Left lung (tissue), 10 donors: ENCODE results near the gene NR5A2. TPM values are rescaled to one million over a fixed set of nuclear protein-coding genes. Genes with fewer than 3 reads are reported as not detected.
"Not testable (repeated sequence)": the region's sequence is repeated elsewhere in the genome, so short reads cannot be mapped to it uniquely, and the experiment has no call there.

Experiments
- ATAC-seq: fragments of 200-7000 bp; cut with Tn5 transposase; one replicate; pipeline ENCODE4 v1.9.1; 2020; ENCODE audit warnings: moderate library complexity
- DNase-seq, 4 donors: peaks; one replicate each; pipeline ENCODE4 v3.0.0-alpha.2; 2013 to 2020
- H3K27ac ChIP-seq, 2 donors: fragments of 200-600 bp; sonication (generic) in 1 of 2; one replicate each; pipeline versions ENCODE4 v1.5.0 to v1.8.0; 2020 to 2021
- H3K27me3 ChIP-seq, 2 donors: fragments of 200-600 bp; sonication (generic) in 1 of 2; one replicate each; pipeline versions ENCODE4 v1.5.0 to v1.8.0; 2020 to 2021
- H3K36me3 ChIP-seq, 2 donors: fragments of 200-600 bp; sonication (generic) in 1 of 2; one replicate each; pipeline versions ENCODE4 v1.5.0 to v1.8.0; 2020 to 2021
- H3K4me1 ChIP-seq, 2 donors: fragments of 200-600 bp; one replicate each; pipeline ENCODE4 v1.8.0; 2021
- H3K4me3 ChIP-seq, 2 donors: fragments of 200-600 bp; sonication (generic) in 1 of 2; one replicate each; pipeline versions ENCODE4 v1.5.0 to v1.8.0; 2020 to 2021; ENCODE audit warnings: mild to moderate bottlenecking in 1 of 2
- H3K9me3 ChIP-seq, 2 donors: fragments of 200-600 bp; sonication (generic) in 1 of 2; one replicate each; pipeline versions ENCODE4 v1.5.0 to v1.8.0; 2020 to 2021
- CTCF ChIP-seq, 2 donors: fragments of 200-600 bp; sonication (generic) in 1 of 2; IDR thresholded peaks; one replicate each; pipeline versions ENCODE4 v1.5.0 to v1.8.0; 2021; ENCODE audit warnings: antibody characterized with exemption in 2 of 2
- intact Hi-C, 2 donors: fragments of 100-400 bp; cut with DNase I; formaldehyde crosslinking; loops; one replicate each; pipeline versions ENCODE4 v1.11.2 to v1.14.2; 2022
- polyA plus RNA-seq, 6 donors: library from polyadenylated mRNA; unstranded; fragments of 120-200 nt; gene quantifications; one replicate each; pipeline ENCODE4 v1.2.1, GENCODE V29; 2013; ENCODE audit not compliant: insufficient read length in 6 of 6
- total RNA-seq, 2 donors: library from RNA; stranded (reverse); fragmentation: NEBNext Ultra II Directional; extraction: Animal tissue kit (Norgen Biotek cat#: 25700); gene quantifications; one replicate each; pipeline ENCODE4 v1.2.1, GENCODE V29; 2021
- donor health status: DM: no; HTN: yes; CAD: no.
- donor health status: DM: no; HTN: no; CAD: no.

Gene NR5A2
- total and polyA plus RNA-seq, 8 donors: 2.8 to 10.7 (median 8.2) TPM

GRCh38 chr1:200184196-200184595 is 156.7 kb downstream of the NR5A2 start:
- H3K27me3 ChIP-seq: no peaks in the 10 kb centered on the region
- no peak overlapping the region for H3K4me3 ChIP-seq
- H3K36me3 ChIP-seq: no peaks in the 10 kb centered on the region
- intact Hi-C loops: no loop called here
- H3K4me1 ChIP-seq: peaks cover 0 to 24% of the 10 kb centered on the region in 2 donors
- H3K9me3 ChIP-seq: no peaks in the 10 kb centered on the region
- peak overlapping the region in 1 of 2 donors; percentile 63 for H3K27ac ChIP-seq
- ATAC-seq (peak; percentile 95), DNase-seq (peak; percentile 38 to 93 (median 84))
- no peak for TF ChIP-seq CTCF (IDR thresholded peaks at IDR 0.05)

GRCh38 chr1:200185191-200185590 is 157.7 kb downstream of the NR5A2 start:
- H3K27me3 ChIP-seq, ATAC-seq, H3K27ac ChIP-seq, H3K9me3 ChIP-seq, DNase-seq, intact Hi-C loops, H3K36me3 ChIP-seq, H3K4me3 ChIP-seq: not testable (repeated sequence)
- H3K4me1 ChIP-seq: peaks cover 0 to 24% of the 10 kb centered on the region in 2 donors

GRCh38 chr1:200187332-200187731 is 159.8 kb downstream of the NR5A2 start:
- H3K27ac ChIP-seq, H3K4me3 ChIP-seq, intact Hi-C loops, H3K27me3 ChIP-seq, ATAC-seq, DNase-seq, H3K9me3 ChIP-seq, H3K36me3 ChIP-seq: not testable (repeated sequence)
- peaks cover 0 to 24% of the 10 kb centered on the region in 2 donors for H3K4me1 ChIP-seq

- no peaks in the 10 kb centered on the region for H3K4me1 ChIP-seq
- intact Hi-C loops: no loop called here
- ATAC-seq (no peak), DNase-seq (no peak)
- no peak overlapping the region for H3K4me3 ChIP-seq
- TF ChIP-seq CTCF (IDR thresholded peaks at IDR 0.05): no peak
- no peaks in the 10 kb centered on the region for H3K36me3 ChIP-seq
- no peaks in the 10 kb centered on the region for H3K27me3 ChIP-seq
- H3K27ac ChIP-seq: no peak overlapping the region
- H3K9me3 ChIP-seq: no peaks in the 10 kb centered on the region
Observed at GRCh38 chr1:200191993-200192392, 164.5 kb downstream of the NR5A2 start.

- H3K4me3 ChIP-seq: no peak overlapping the region
- no peak for ATAC-seq
Observed at GRCh38 chr1:200194477-200194876, 167.0 kb downstream of the NR5A2 start.

GRCh38 chr1:200198236-200198635 is 170.7 kb downstream of the NR5A2 start:
- TF ChIP-seq CTCF (IDR thresholded peaks at IDR 0.05): no peak
- DNase-seq: no peak
- Histone ChIP-seq H3K36me3 (no peaks in the 10 kb centered on the region), H3K27me3 (no peaks in the 10 kb centered on the region), H3K4me3 (no peak overlapping the region), H3K4me1 (no peaks in the 10 kb centered on the region), H3K27ac (no peak overlapping the region), H3K9me3 (no peaks in the 10 kb centered on the region)
- intact Hi-C loops: no loop called here
- no peak for ATAC-seq

More at GRCh38 chr1:200194477-200194876, 167.0 kb downstream of the NR5A2 start:
- Histone ChIP-seq H3K36me3 (no peaks in the 10 kb centered on the region), H3K9me3 (no peaks in the 10 kb centered on the region), H3K27me3 (no peaks in the 10 kb centered on the region), H3K27ac (no peak overlapping the region), H3K4me1 (no peaks in the 10 kb centered on the region)
- no peak for TF ChIP-seq CTCF (IDR thresholded peaks at IDR 0.05)
- DNase-seq: no peak
- intact Hi-C loops: no loop called here
